DND-41 (cell line): Measurements from ENCODE around the gene RNF144B.

Experiments
- ATAC-seq: fragments of 200-7000 bp; cut with Tn5 transposase; 3 replicates; pipeline ENCODE4 v1.9.1; 2021; ENCODE audit warnings: low read depth; ENCODE audit not compliant: insufficient read depth
- DNase-seq: peaks from one replicate; pipeline ENCODE4 v3.0.0-alpha.2; 2020
- H2AFZ ChIP-seq: 2 replicates; pipeline ENCODE4 v1.6.0; 2012; ENCODE audit warnings: low read depth, low read length
- H3K27ac ChIP-seq: 2 replicates; pipeline ENCODE4 v1.5.1; 2012; ENCODE audit warnings: low read length, inconsistent platforms
- H3K27me3 ChIP-seq: fragments of 200-600 bp; sonication (generic); 2 replicates; pipeline ENCODE4 v1.6.0; 2012; ENCODE audit warnings: low read length, mild to moderate bottlenecking, inconsistent platforms; ENCODE audit not compliant: insufficient read depth, poor library complexity
- H3K36me3 ChIP-seq: 2 replicates; pipeline ENCODE4 v1.5.1; 2012; ENCODE audit warnings: low read length, inconsistent platforms; ENCODE audit not compliant: insufficient read depth
- H3K4me1 ChIP-seq: 2 replicates; pipeline ENCODE4 v1.5.1; 2012; ENCODE audit warnings: mild to moderate bottlenecking, low read length; ENCODE audit not compliant: insufficient read depth
- H3K4me2 ChIP-seq: 2 replicates; pipeline ENCODE4 v1.6.0; 2012; ENCODE audit warnings: mild to moderate bottlenecking, moderate library complexity, low read length, inconsistent platforms; ENCODE audit not compliant: insufficient read depth
- H3K4me3 ChIP-seq, 2 experiments: fragments of 200-600 bp in 1 of 2; shearing (Covaris generic) in 1 of 2; 2 replicates each; pipeline ENCODE4 v1.5.1; 2012 to 2016; ENCODE audit warnings: inconsistent platforms in 2 of 2, low read length in 2 of 2, mild to moderate bottlenecking in 2 of 2, low read depth in 1 of 2, moderate library complexity in 1 of 2
- H3K79me2 ChIP-seq: 2 replicates; pipeline ENCODE4 v1.6.0; 2012; ENCODE audit warnings: low read length, inconsistent platforms; ENCODE audit not compliant: insufficient read depth
- H3K9ac ChIP-seq: 2 replicates; pipeline ENCODE4 v1.6.0; 2012; ENCODE audit warnings: low read depth, mild to moderate bottlenecking, inconsistent platforms, low read length, moderate library complexity
- H3K9me3 ChIP-seq: 2 replicates; pipeline ENCODE4 v1.5.1; 2012; ENCODE audit warnings: low read length, moderate library complexity, mild to moderate bottlenecking, inconsistent platforms; ENCODE audit not compliant: insufficient read depth, severe bottlenecking
- H4K20me1 ChIP-seq: 2 replicates; pipeline ENCODE4 v1.6.0; 2012; ENCODE audit warnings: low read length; ENCODE audit not compliant: insufficient read depth
- EZH2 ChIP-seq: IDR thresholded peaks from 3 replicates; pipeline ENCODE4 v1.6.1; 2012; ENCODE audit warnings: borderline replicate concordance, low read depth, mild to moderate bottlenecking, moderate library complexity, low read length, inconsistent platforms; ENCODE audit not compliant: severe bottlenecking
- TF ChIP-seq, protein P1 (sequence below): IDR thresholded peaks from 2 replicates; pipeline ENCODE4 v1.5.1; 2012; ENCODE audit warnings: borderline replicate concordance, low read length, moderate library complexity, mild to moderate bottlenecking; ENCODE audit not compliant: poor library complexity, severe bottlenecking; ENCODE audit errors: extremely low read depth

The RNF144B gene

DNA sequence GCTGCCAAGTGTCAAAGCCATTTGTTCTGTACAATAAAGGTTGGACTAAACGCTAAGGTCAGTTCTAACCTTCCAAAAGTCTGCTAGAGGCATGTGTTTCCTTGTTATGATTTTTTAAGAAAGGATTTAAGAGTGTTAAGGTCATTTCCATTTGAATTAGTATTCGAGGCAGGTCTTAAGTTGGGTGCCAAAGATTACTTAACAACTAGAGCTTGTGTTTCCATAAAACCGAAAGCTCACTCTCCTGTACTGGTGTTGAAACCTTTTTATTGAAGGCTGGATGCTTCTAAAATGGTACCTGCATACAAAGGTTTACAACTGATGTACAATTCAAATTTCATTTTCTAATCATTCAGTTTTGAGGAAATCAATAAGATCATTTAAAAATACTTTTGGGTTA, 82.4 kb downstream of the RNF144B start:
- no peak for ATAC-seq
- H3K4me2 ChIP-seq, result no peak overlapping the region
- TF ChIP-seq, protein P1, sequence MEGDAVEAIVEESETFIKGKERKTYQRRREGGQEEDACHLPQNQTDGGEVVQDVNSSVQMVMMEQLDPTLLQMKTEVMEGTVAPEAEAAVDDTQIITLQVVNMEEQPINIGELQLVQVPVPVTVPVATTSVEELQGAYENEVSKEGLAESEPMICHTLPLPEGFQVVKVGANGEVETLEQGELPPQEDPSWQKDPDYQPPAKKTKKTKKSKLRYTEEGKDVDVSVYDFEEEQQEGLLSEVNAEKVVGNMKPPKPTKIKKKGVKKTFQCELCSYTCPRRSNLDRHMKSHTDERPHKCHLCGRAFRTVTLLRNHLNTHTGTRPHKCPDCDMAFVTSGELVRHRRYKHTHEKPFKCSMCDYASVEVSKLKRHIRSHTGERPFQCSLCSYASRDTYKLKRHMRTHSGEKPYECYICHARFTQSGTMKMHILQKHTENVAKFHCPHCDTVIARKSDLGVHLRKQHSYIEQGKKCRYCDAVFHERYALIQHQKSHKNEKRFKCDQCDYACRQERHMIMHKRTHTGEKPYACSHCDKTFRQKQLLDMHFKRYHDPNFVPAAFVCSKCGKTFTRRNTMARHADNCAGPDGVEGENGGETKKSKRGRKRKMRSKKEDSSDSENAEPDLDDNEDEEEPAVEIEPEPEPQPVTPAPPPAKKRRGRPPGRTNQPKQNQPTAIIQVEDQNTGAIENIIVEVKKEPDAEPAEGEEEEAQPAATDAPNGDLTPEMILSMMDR, result no peak
- no peak for TF ChIP-seq EZH2
- H4K20me1 ChIP-seq, result no peaks in the 10 kb centered on the region
- no peaks in the 10 kb centered on the region for H3K79me2 ChIP-seq
- H3K27ac ChIP-seq, result no peak overlapping the region
- no peaks in the 10 kb centered on the region for H3K4me1 ChIP-seq
- DNase-seq, result no peak
- no peak overlapping the region for H3K4me3 ChIP-seq
- no peaks in the 10 kb centered on the region for H3K27me3 ChIP-seq
- no peak overlapping the region for H3K9ac ChIP-seq
- H3K9me3 ChIP-seq, result no peaks in the 10 kb centered on the region
- H2AFZ ChIP-seq, result no peak overlapping the region
- H3K36me3 ChIP-seq, result no peaks in the 10 kb centered on the region

GRCh38 chr6:18471232-18471964, 84.2 kb downstream of the RNF144B start:
- Histone ChIP-seq H4K20me1 (no peaks in the 10 kb centered on the region), H3K9me3 (no peaks in the 10 kb centered on the region), H3K4me2 (no peak overlapping the region), H3K36me3 (no peaks in the 10 kb centered on the region), H3K4me3 (no peak overlapping the region), H3K27ac (no peak overlapping the region), H3K9ac (no peak overlapping the region), H3K4me1 (no peaks in the 10 kb centered on the region), H2AFZ (no peak overlapping the region), H3K27me3 (no peaks in the 10 kb centered on the region), H3K79me2 (no peaks in the 10 kb centered on the region)
- DNase-seq (no peak), ATAC-seq (no peak)
- TF ChIP-seq EZH2, result no peak
- TF ChIP-seq, protein P1, result no peak

DNA sequence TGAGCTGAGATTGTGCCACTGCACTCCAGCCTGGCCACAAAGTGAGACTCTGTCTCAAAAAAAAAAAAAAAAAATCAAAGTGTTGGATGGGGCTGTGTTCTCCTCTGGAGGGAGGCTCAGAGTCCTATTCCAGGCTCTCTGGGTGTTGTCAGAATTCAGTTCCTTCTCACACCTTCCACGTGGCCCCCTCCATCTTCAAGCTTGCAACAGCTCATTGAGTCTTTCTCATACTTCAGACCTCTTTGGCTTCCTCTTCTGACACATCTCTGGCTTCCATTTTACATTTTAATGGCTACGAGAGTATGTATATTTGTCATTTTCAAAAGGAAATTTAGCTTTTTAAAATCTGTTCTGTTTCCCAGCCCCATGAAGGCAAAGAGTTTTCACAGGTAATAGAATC, 85.8 kb downstream of the RNF144B start:
- Histone ChIP-seq H4K20me1 (no peaks in the 10 kb centered on the region), H3K27me3 (no peaks in the 10 kb centered on the region), H3K36me3 (no peaks in the 10 kb centered on the region), H3K4me2 (no peak overlapping the region), H3K4me1 (no peaks in the 10 kb centered on the region), H3K79me2 (no peaks in the 10 kb centered on the region), H3K4me3 (no peak overlapping the region), H3K9me3 (no peaks in the 10 kb centered on the region), H3K27ac (no peak overlapping the region), H2AFZ (no peak overlapping the region), H3K9ac (no peak overlapping the region)
- ATAC-seq, result no peak
- DNase-seq, result no peak
- no peak for TF ChIP-seq EZH2
- TF ChIP-seq, protein P1, result no peak
